Right atrium auricular region (tissue), 2 donors: Measurements from ENCODE around the gene GAREM2. TPM values are rescaled to one million over a fixed set of nuclear protein-coding genes. Genes with fewer than 3 reads are reported as not detected.

Experiments
- DNase-seq: peaks from one replicate; pipeline ENCODE4 v3.0.0-alpha.2; 2019; ENCODE audit warnings: low spot score
- H3K27ac ChIP-seq, 2 donors: fragments of 200-600 bp; sonication (generic); 1 replicate in 1 of 2; 2 replicates in 1 of 2; pipeline ENCODE4 v1.5.1; 2016 to 2019
- H3K27me3 ChIP-seq, 2 donors: fragments of 200-600 bp; sonication (generic); one replicate each; pipeline versions ENCODE4 v1.5.1 to v1.6.0; 2017 to 2019
- H3K36me3 ChIP-seq: fragments of 200-600 bp; sonication (generic); one replicate; pipeline ENCODE4 v1.5.1; 2016
- H3K4me1 ChIP-seq, 2 donors: fragments of 200-600 bp; sonication (generic); one replicate each; pipeline versions ENCODE4 v1.5.1 to v1.6.0; 2017 to 2019
- H3K4me3 ChIP-seq, 2 donors: fragments of 200-600 bp; sonication (generic); 1 replicate in 1 of 2; 2 replicates in 1 of 2; pipeline ENCODE4 v1.5.1; 2017 to 2019; ENCODE audit warnings: mild to moderate bottlenecking in 1 of 2, moderate library complexity in 1 of 2
- H3K9me3 ChIP-seq, 2 donors: fragments of 200-600 bp; sonication (generic); one replicate each; pipeline ENCODE4 v1.5.1; 2019
- CTCF ChIP-seq, 2 donors: fragments of 200-600 bp; sonication (generic); IDR thresholded peaks; one replicate each; pipeline ENCODE4 v1.5.1; 2019; ENCODE audit warnings: antibody characterized with exemption in 2 of 2
- total RNA-seq, 2 donors: library from RNA; depleted of rRNA; stranded (reverse); fragments of >200 nt; gene quantifications; one replicate each; pipeline ENCODE4 v1.1.0, GENCODE V29; 2016

The GAREM2 gene
- total RNA-seq, 2 donors from 2014 or later: 3.0 to 48.4 TPM

- TF ChIP-seq CTCF (IDR thresholded peaks at IDR 0.05): no peak
- Histone ChIP-seq H3K27ac (no peak overlapping the region), H3K9me3 (no peaks in the 10 kb centered on the region), H3K4me1 (no peaks in the 10 kb centered on the region), H3K4me3 (no peak overlapping the region), H3K27me3 (no peaks in the 10 kb centered on the region), H3K36me3 (peaks cover 96% of the 10 kb centered on the region)
- no peak for DNase-seq
These were observed 30.1 kb downstream of the GAREM2 start for GRCh38 chr2:26202981-26203490.

GRCh38 chr2:26203906-26204305, 31.0 kb downstream of the GAREM2 start:
- DNase-seq: no peak
- no peaks in the 10 kb centered on the region for H3K27me3 ChIP-seq
- H3K4me3 ChIP-seq: no peak overlapping the region
- H3K36me3 ChIP-seq: peaks cover 96% of the 10 kb centered on the region
- no peak for TF ChIP-seq CTCF (IDR thresholded peaks at IDR 0.05)
- H3K27ac ChIP-seq: no peak overlapping the region
- no peaks in the 10 kb centered on the region for H3K4me1 ChIP-seq
- no peaks in the 10 kb centered on the region for H3K9me3 ChIP-seq

- DNase-seq: no peak
- Histone ChIP-seq H3K27ac (no peak overlapping the region), H3K4me3 (no peak overlapping the region), H3K9me3 (no peaks in the 10 kb centered on the region), H3K4me1 (no peaks in the 10 kb centered on the region), H3K36me3 (peaks cover 100% of the 10 kb centered on the region), H3K27me3 (no peaks in the 10 kb centered on the region)
- TF ChIP-seq CTCF (IDR thresholded peaks at IDR 0.05): no peak
These were observed 39.1 kb downstream of the GAREM2 start for GRCh38 chr2:26212011-26212410.

- Histone ChIP-seq H3K27me3 (no peaks in the 10 kb centered on the region), H3K4me3 (no peak overlapping the region), H3K4me1 (no peaks in the 10 kb centered on the region), H3K36me3 (peaks cover 89% of the 10 kb centered on the region), H3K27ac (no peak overlapping the region), H3K9me3 (no peaks in the 10 kb centered on the region)
- no peak for TF ChIP-seq CTCF (IDR thresholded peaks at IDR 0.05)
- no peak for DNase-seq
These were observed 41.9 kb downstream of the GAREM2 start for GRCh38 chr2:26214759-26215158.

- no peak for TF ChIP-seq CTCF (IDR thresholded peaks at IDR 0.05)
- no peaks in the 10 kb centered on the region for H3K4me1 ChIP-seq
- H3K27me3 ChIP-seq: no peaks in the 10 kb centered on the region
- no peak for DNase-seq
- peaks cover 89% of the 10 kb centered on the region for H3K36me3 ChIP-seq
- H3K9me3 ChIP-seq: no peaks in the 10 kb centered on the region
- no peak overlapping the region for H3K27ac ChIP-seq
- H3K4me3 ChIP-seq: no peak overlapping the region
These were observed 42.9 kb downstream of the GAREM2 start for GRCh38 chr2:26215833-26216232.

- Histone ChIP-seq H3K27me3 (no peaks in the 10 kb centered on the region), H3K27ac (no peak overlapping the region), H3K4me3 (no peak overlapping the region), H3K4me1 (no peaks in the 10 kb centered on the region), H3K36me3 (peaks cover 87% of the 10 kb centered on the region), H3K9me3 (no peaks in the 10 kb centered on the region)
- DNase-seq: no peak
- TF ChIP-seq CTCF (IDR thresholded peaks at IDR 0.05): no peak
These were observed 43.7 kb downstream of the GAREM2 start for GRCh38 chr2:26216587-26216986.
